GM10248 (cell line): ENCODE results near the gene PKNOX2.

Source experiments
- CTCF ChIA-PET: fragments of 300-600 bp; sonication (Branson Sonifier 250); formaldehyde crosslinking; extraction: SDS; loops from one replicate; lab custom pipeline; 2021; ENCODE audit warnings: antibody characterized with exemption; lab: Yijun Ruan, JAX
- POLR2A ChIA-PET: fragments of 350-650 bp; sonication (Branson Sonifier 250); formaldehyde crosslinking; extraction: SDS; loops from one replicate; lab custom pipeline; 2020; ENCODE audit warnings: antibody characterized with exemption; lab: Yijun Ruan, JAX
- DNase-seq: peaks from one replicate; pipeline ENCODE4 v3.0.0; 2012; ENCODE audit errors: extremely low spot score
- TF ChIP-seq, protein P1 (sequence below): IDR thresholded peaks from 2 replicates; pipeline ENCODE4 v1.5.1; 2012; ENCODE audit warnings: mild to moderate bottlenecking, low read depth; ENCODE audit errors: extremely low read depth, missing control alignments, control extremely low read depth

The PKNOX2 gene

DNA sequence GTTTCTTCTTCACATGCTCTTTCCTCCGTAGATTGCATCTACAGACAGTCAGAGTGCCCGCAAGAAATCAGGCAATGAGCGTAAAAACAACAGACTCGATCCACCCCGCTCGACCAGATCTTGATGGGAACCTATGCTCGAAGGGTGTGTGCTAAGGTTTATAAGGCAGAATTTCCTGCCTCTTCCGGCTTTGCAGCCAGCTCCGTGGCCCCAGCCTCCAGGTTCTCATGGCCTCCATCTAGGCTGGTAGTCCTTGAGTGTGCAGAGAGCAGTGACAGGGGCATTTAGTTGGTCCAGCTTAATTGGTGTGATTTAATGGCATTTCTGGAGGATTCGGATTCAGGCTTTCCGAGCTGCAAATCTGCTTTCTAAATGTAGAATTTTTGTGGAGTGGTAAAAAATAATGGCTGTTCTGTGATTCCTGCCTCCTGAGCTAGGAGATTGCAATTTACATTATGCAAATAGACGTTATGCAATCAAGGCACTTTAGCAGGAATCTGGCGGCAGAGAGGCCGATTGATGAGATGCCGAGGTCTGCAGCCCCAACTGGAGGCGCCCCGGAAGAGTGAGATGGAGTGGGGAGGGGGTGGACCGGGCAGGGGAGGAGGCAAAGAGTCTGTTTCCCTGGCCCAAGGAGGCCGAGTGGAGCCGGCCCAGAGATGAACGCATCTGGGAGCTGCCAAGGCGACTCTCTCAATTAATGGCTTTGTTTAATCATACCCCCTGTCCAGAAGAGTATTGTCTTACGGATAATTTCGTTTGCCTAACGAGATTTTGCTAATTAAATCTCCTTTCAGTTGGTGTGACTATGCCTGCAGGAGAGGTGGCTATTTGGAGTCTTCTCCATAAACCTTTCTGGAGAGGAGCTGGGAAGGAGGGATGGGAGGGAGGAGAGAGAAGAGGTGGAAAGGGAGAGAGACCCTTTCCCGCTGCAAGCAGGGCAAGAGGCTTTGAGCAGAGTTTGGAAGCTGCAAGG, 75.3 kb downstream of the PKNOX2 start:
- TF ChIP-seq, protein P1, sequence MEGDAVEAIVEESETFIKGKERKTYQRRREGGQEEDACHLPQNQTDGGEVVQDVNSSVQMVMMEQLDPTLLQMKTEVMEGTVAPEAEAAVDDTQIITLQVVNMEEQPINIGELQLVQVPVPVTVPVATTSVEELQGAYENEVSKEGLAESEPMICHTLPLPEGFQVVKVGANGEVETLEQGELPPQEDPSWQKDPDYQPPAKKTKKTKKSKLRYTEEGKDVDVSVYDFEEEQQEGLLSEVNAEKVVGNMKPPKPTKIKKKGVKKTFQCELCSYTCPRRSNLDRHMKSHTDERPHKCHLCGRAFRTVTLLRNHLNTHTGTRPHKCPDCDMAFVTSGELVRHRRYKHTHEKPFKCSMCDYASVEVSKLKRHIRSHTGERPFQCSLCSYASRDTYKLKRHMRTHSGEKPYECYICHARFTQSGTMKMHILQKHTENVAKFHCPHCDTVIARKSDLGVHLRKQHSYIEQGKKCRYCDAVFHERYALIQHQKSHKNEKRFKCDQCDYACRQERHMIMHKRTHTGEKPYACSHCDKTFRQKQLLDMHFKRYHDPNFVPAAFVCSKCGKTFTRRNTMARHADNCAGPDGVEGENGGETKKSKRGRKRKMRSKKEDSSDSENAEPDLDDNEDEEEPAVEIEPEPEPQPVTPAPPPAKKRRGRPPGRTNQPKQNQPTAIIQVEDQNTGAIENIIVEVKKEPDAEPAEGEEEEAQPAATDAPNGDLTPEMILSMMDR = no peak
- DNase-seq = no peak
- CTCF ChIA-PET = no interaction called here
- POLR2A ChIA-PET = no interaction called here

DNA sequence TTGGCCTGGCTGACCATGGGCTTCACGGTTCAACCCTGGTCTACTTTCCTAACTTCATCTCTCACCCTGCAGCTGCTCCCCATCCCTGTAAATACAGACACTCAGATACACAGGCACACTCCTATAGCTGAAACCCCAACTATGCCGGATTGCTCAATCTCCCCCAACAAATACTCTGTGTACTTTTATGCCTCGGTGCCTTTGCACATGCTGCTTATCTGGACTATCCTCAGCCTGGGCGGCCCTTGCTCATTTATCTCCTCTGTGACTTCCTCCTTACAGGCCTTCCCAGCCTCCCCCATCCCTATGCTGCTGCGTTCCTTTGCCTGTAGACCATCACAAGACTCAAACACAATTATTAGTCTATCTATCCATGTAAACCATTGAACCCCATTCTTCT, 76.6 kb downstream of the PKNOX2 start:
- CTCF ChIA-PET = no interaction called here

DNA sequence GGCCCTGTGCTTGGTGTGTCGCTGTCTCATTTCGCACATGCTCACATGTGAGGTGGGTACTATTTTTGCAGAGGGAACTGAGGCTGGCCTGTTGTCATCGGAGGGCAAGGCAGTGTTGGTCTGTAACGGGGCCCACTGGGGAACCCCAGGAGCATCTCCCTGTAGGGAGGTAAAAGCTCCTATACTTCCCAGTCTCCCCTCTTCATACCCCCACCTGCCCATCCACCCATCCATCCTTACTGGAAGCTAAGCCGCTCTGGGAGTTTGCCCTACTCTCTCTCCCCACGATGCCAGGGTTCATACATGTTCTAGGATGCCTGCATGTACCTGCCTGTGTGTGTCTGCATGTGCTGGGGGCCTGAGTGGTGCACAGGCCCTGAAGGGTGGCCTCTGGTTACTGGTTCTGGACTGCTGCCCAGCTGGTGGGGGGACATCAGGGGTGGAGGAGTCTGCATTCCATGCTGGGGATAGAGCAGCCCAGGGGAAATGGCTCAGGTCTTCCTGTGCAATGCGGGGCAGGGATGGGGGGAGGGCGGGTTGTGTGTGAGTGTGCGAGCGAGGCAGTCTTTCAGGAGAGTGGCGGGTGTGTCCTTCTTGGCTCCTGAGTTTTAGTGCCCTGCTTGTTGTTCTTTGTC, 77.7 kb downstream of the PKNOX2 start:
- no peak for DNase-seq
- ChIA-PET CTCF (no interaction called here), POLR2A (no interaction called here)
- TF ChIP-seq, protein P1 = no peak

More for the DNA sequence above, 76.6 kb downstream of the PKNOX2 start:
- POLR2A ChIA-PET = no interaction called here
- TF ChIP-seq, protein P1 = no peak
- no peak for DNase-seq

DNA sequence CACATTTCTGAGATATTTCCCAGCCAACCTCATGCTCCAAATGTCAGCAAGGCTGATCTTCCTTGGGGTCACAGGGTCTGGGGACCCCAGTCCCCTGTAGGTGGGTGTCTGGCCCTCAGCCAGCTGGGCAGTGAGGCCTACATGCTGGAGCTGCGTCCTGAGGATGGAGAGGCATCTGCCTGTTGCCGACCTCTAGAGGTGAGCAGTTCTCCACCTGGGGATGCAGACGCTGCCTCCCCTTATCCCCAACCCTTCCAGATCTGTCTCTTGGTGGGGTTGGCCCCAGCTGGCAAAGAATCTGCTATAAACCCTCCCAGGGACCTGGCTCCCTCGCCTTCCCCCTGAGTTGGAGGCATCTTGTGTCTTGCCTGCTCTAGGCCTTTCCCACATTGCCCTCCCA, 79.6 kb downstream of the PKNOX2 start:
- POLR2A ChIA-PET = no interaction called here
- TF ChIP-seq, protein P1 = no peak
- DNase-seq = no peak
- CTCF ChIA-PET = no interaction called here

DNA sequence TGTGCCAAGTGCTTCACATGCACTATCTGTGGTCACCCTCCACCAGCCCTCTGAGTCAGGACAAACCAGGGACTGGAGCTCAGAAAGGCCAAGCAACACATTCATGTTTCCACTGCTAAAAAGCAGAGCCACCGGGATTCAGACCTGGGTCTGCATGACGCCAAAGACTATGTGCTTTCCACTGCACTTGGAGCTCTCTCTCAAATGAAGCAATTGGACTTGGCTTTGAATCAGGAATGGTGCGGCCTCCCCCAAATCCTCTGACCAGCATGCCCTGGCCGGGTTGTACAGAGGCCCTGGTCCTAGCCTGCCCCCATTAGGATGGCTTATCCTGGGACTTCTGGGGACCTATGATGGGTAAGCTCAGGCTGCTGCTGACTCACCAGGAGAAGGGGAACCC, 80.7 kb downstream of the PKNOX2 start:
- TF ChIP-seq, protein P1 = no peak
- no peak for DNase-seq
- ChIA-PET CTCF (no interaction called here), POLR2A (no interaction called here)

DNA sequence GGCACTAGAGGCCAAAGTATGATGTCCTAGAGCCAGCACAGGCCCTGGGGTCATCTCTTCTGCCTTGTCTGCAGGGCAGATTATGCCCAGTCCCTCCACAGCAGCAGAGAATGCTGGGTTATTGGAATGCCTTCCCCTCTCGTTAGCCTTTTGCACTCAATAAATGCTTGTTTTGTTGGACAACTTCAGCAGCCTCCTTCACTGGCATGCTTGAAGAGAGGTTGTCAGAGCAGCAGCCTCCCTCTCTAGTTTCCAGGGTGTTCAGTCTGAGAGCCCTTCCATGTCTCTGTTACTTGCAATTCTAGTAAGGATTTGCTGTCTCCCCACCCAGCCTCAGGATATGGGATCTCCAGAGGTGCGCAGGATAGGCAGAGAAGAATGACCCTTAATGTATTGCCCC, 82.9 kb downstream of the PKNOX2 start:
- ChIA-PET POLR2A (no interaction called here), CTCF (no interaction called here)
- TF ChIP-seq, protein P1 = no peak
- no peak for DNase-seq
